ENCODE results near the gene BMAL1.

DNA sequence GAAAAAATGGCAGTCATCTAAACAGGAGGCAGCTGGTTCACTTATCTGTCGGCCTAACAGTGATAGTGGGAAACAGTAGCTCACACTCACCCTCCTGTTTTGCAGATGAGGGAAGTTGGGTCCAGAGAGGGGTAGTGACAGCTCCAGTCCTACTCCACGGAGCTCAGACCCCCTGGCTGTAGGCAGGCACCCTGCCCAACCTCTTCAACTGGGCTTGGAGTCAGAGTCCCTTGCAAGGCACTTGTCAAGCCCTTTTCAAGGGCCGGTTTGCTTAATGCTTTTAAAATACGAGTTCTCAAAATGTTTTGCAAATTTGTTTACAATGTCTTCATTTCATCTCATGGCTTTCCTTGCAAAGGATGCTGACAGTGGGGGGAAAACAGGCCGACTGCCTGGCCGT is 75.1 kb downstream of the BMAL1 start:
- TF ChIP-seq, protein P1, sequence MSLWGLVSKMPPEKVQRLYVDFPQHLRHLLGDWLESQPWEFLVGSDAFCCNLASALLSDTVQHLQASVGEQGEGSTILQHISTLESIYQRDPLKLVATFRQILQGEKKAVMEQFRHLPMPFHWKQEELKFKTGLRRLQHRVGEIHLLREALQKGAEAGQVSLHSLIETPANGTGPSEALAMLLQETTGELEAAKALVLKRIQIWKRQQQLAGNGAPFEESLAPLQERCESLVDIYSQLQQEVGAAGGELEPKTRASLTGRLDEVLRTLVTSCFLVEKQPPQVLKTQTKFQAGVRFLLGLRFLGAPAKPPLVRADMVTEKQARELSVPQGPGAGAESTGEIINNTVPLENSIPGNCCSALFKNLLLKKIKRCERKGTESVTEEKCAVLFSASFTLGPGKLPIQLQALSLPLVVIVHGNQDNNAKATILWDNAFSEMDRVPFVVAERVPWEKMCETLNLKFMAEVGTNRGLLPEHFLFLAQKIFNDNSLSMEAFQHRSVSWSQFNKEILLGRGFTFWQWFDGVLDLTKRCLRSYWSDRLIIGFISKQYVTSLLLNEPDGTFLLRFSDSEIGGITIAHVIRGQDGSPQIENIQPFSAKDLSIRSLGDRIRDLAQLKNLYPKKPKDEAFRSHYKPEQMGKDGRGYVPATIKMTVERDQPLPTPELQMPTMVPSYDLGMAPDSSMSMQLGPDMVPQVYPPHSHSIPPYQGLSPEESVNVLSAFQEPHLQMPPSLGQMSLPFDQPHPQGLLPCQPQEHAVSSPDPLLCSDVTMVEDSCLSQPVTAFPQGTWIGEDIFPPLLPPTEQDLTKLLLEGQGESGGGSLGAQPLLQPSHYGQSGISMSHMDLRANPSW (CRISPR knock-in tag; conservative IDR thresholded peaks at IDR 0.05; ENCODE audit: low read depth), result no peak
- TF ChIP-seq, protein P2, sequence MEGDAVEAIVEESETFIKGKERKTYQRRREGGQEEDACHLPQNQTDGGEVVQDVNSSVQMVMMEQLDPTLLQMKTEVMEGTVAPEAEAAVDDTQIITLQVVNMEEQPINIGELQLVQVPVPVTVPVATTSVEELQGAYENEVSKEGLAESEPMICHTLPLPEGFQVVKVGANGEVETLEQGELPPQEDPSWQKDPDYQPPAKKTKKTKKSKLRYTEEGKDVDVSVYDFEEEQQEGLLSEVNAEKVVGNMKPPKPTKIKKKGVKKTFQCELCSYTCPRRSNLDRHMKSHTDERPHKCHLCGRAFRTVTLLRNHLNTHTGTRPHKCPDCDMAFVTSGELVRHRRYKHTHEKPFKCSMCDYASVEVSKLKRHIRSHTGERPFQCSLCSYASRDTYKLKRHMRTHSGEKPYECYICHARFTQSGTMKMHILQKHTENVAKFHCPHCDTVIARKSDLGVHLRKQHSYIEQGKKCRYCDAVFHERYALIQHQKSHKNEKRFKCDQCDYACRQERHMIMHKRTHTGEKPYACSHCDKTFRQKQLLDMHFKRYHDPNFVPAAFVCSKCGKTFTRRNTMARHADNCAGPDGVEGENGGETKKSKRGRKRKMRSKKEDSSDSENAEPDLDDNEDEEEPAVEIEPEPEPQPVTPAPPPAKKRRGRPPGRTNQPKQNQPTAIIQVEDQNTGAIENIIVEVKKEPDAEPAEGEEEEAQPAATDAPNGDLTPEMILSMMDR (IDR thresholded peaks at IDR 0.05), result no peak
- no peak for TF ChIP-seq GABPB1 (CRISPR knock-in tag; IDR thresholded peaks at IDR 0.05)
- TF ChIP-seq NFYB (CRISPR knock-in tag; conservative IDR thresholded peaks at IDR 0.05; ENCODE audit: low read depth), result no peak
- TF ChIP-seq CREB1 (CRISPR knock-in tag; IDR thresholded peaks at IDR 0.05), result no peak
- TF ChIP-seq ESRRA (CRISPR knock-in tag; IDR thresholded peaks at IDR 0.05; ENCODE audit: borderline replicate concordance), result no peak
- TF ChIP-seq ELF4 (CRISPR knock-in tag; IDR thresholded peaks at IDR 0.05; ENCODE audit: low read depth), result no peak
- TF ChIP-seq ZNF416 (CRISPR knock-in tag; IDR thresholded peaks at IDR 0.05), result no peak
- TF ChIP-seq, protein P3, sequence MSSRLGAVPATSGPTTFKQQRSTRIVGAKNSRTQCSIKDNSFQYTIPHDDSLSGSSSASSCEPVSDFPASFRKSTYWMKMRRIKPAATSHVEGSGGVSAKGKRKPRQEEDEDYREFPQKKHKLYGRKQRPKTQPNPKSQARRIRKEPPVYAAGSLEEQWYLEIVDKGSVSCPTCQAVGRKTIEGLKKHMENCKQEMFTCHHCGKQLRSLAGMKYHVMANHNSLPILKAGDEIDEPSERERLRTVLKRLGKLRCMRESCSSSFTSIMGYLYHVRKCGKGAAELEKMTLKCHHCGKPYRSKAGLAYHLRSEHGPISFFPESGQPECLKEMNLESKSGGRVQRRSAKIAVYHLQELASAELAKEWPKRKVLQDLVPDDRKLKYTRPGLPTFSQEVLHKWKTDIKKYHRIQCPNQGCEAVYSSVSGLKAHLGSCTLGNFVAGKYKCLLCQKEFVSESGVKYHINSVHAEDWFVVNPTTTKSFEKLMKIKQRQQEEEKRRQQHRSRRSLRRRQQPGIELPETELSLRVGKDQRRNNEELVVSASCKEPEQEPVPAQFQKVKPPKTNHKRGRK (CRISPR knock-in tag; IDR thresholded peaks at IDR 0.05; ENCODE audit: borderline replicate concordance), result no peak
- TF ChIP-seq, protein P4, sequence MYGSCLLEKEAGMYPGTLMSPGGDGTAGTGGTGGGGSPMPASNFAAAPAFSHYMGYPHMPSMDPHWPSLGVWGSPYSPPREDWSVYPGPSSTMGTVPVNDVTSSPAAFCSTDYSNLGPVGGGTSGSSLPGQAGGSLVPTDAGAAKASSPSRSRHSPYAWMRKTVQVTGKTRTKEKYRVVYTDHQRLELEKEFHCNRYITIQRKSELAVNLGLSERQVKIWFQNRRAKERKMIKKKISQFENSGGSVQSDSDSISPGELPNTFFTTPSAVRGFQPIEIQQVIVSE (CRISPR knock-in tag; IDR thresholded peaks at IDR 0.05; ENCODE audit: borderline replicate concordance), result no peak
- TF ChIP-seq, protein P5, sequence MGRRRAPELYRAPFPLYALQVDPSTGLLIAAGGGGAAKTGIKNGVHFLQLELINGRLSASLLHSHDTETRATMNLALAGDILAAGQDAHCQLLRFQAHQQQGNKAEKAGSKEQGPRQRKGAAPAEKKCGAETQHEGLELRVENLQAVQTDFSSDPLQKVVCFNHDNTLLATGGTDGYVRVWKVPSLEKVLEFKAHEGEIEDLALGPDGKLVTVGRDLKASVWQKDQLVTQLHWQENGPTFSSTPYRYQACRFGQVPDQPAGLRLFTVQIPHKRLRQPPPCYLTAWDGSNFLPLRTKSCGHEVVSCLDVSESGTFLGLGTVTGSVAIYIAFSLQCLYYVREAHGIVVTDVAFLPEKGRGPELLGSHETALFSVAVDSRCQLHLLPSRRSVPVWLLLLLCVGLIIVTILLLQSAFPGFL (CRISPR knock-in tag; IDR thresholded peaks at IDR 0.05; ENCODE audit: borderline replicate concordance), result no peak
- no peak for TF ChIP-seq ZNF232 (CRISPR knock-in tag; IDR thresholded peaks at IDR 0.05)
- TF ChIP-seq SP1 (CRISPR knock-in tag; conservative IDR thresholded peaks at IDR 0.05), result no peak

Measured in WTC11 (cell line).